GM12878 (cell line): ENCODE measurements around the gene CPNE4. TPM values are rescaled to one million over a fixed set of nuclear protein-coding genes. Genes with fewer than 3 reads are reported as not detected.
A peak's percentile ranks its signal among the peaks of the same experiment; 100 is the strongest.

Source experiments
- ATAC-seq: fragments of 200-7000 bp; cut with Tn5 transposase; 3 replicates; pipeline ENCODE4 v1.9.1; 2020; ENCODE audit warnings: mild to moderate bottlenecking, moderate library complexity
- BruUV-seq: library from RNA; stranded (reverse); fragments of 400-500 nt; replicated peaks from 2 replicates; lab custom pipeline; 2021; lab: Mats Ljungman, UMichigan
- CTCF ChIA-PET: fragments of 300-600 bp; sonication (Branson Sonifier 250); formaldehyde crosslinking; extraction: SDS; loops from one replicate; lab custom pipeline; 2021; ENCODE audit warnings: inconsistent platforms; lab: Yijun Ruan, JAX
- POLR2A ChIA-PET: fragments of 350-600 bp; formaldehyde crosslinking; extraction: SDS; loops from one replicate; lab custom pipeline; 2021; ENCODE audit warnings: inconsistent platforms; lab: Charles Lee
- RAD21 ChIA-PET: fragments of 300-600 bp; sonication (Branson Sonifier 250); formaldehyde crosslinking; loops from one replicate; lab custom pipeline; 2023; ENCODE audit warnings: antibody characterized with exemption; ENCODE audit not compliant: unreplicated experiment; lab: Charles Lee
- SMC1A ChIA-PET: fragments of 300-600 bp; sonication (Branson Sonifier 250); formaldehyde crosslinking; loops from one replicate; lab custom pipeline; 2023; ENCODE audit not compliant: unreplicated experiment, uncharacterized antibody; lab: Charles Lee
- DNase-seq: peaks from one replicate; pipeline ENCODE4 v3.0.0-alpha.2; 2011; ENCODE audit warnings: low read depth, low spot score
- FAIRE-seq: peaks from 3 replicates; lab custom pipeline; 2011; peaks lifted over from hg19 to GRCh38; lab: Jason Lieb, UNC
- H2AFZ ChIP-seq: 2 replicates; pipeline ENCODE4 v1.6.0; 2011; ENCODE audit warnings: low read depth, low read length, control low read depth; ENCODE audit not compliant: control insufficient read depth
- H3K27ac ChIP-seq: 2 replicates; pipeline ENCODE4 v1.5.1; 2011; ENCODE audit warnings: control low read depth; ENCODE audit not compliant: control insufficient read depth, insufficient read depth
- H3K27me3 ChIP-seq, 2 experiments: replicated peaks in 1 of 2; 2 replicates each; pipeline versions ENCODE4 v1.6.0 to v1.6.1; 2011; ENCODE audit warnings: low read length in 1 of 2; ENCODE audit not compliant: control insufficient read depth in 2 of 2, insufficient read depth in 2 of 2
- H3K36me3 ChIP-seq, 2 experiments: 2 replicates each; pipeline ENCODE4 v1.5.1; 2011; ENCODE audit warnings: low read length in 1 of 2; ENCODE audit not compliant: control insufficient read depth in 2 of 2, insufficient read depth in 2 of 2
- H3K4me1 ChIP-seq: 2 replicates; pipeline ENCODE4 v1.6.1; 2011; ENCODE audit warnings: mild to moderate bottlenecking, low read length, moderate library complexity, mixed read lengths; ENCODE audit not compliant: control insufficient read depth, insufficient read depth
- H3K4me2 ChIP-seq: 2 replicates; pipeline ENCODE4 v1.6.0; 2011; ENCODE audit warnings: control low read depth; ENCODE audit not compliant: control insufficient read depth, insufficient read depth
- H3K4me3 ChIP-seq: fragments of 200-600 bp; sonication (generic); 2 replicates; pipeline ENCODE4 v1.5.1; 2016
- H3K79me2 ChIP-seq: 2 replicates; pipeline ENCODE4 v1.6.0; 2011; ENCODE audit warnings: low read length; ENCODE audit not compliant: control insufficient read depth, insufficient read depth
- H3K9ac ChIP-seq: 2 replicates; pipeline ENCODE4 v1.8.0; 2011; ENCODE audit warnings: low read length, control low read depth, mixed read lengths; ENCODE audit not compliant: control insufficient read depth, insufficient read depth
- H3K9me3 ChIP-seq: replicated peaks from 3 replicates; pipeline ENCODE4 v1.5.1; 2011; ENCODE audit warnings: mild to moderate bottlenecking, low read length; ENCODE audit not compliant: control insufficient read depth, insufficient read depth
- H4K20me1 ChIP-seq: 2 replicates; pipeline ENCODE4 v1.6.0; 2011; ENCODE audit not compliant: control insufficient read depth, insufficient read depth
- CEBPB ChIP-seq, 2 experiments: fragments of 150-350 bp in 1 of 2; IDR thresholded peaks; 2 replicates each; pipeline ENCODE4 v1.6.1; 2012 to 2014; ENCODE audit warnings: low read depth in 2 of 2, low read length in 2 of 2, borderline replicate concordance in 1 of 2, inconsistent platforms in 1 of 2
- CHD1 ChIP-seq: IDR thresholded peaks from 2 replicates; pipeline ENCODE4 v1.6.1; 2012; ENCODE audit warnings: low read depth, low read length, improper control_type of control experiment
- CHD4 ChIP-seq: fragments of 200-600 bp; sonication (generic); IDR thresholded peaks from 2 replicates; pipeline ENCODE4 v1.6.1; 2016; ENCODE audit warnings: mild to moderate bottlenecking
- CREB1 ChIP-seq: IDR thresholded peaks from 2 replicates; pipeline ENCODE4 v1.6.1; 2012; ENCODE audit warnings: low read depth, mild to moderate bottlenecking, inconsistent platforms
- ETV6 ChIP-seq, 2 experiments: fragments of 450-650 bp in 1 of 2; IDR thresholded peaks in 1 of 2; conservative IDR thresholded peaks in 1 of 2; 2 replicates each; pipeline ENCODE4 v1.6.1; 2014; ENCODE audit warnings: antibody characterized with exemption in 1 of 2, borderline replicate concordance in 1 of 2, low read depth in 1 of 2, mild to moderate bottlenecking in 1 of 2, moderate library complexity in 1 of 2
- GABPA ChIP-seq: IDR thresholded peaks from 2 replicates; pipeline ENCODE4 v1.6.1; 2014; ENCODE audit warnings: antibody characterized with exemption, low read depth, mild to moderate bottlenecking, inconsistent platforms
- IKZF1 ChIP-seq: fragments of 450-650 bp; conservative IDR thresholded peaks from 2 replicates; pipeline ENCODE4 v1.6.1; 2017; ENCODE audit warnings: antibody characterized with exemption, mild to moderate bottlenecking
- IRF4 ChIP-seq: IDR thresholded peaks from 2 replicates; pipeline ENCODE4 v1.6.1; 2011; ENCODE audit warnings: low read depth, low read length
- JUNB ChIP-seq: IDR thresholded peaks from 2 replicates; pipeline ENCODE4 v1.6.1; 2016; ENCODE audit warnings: antibody characterized with exemption, mild to moderate bottlenecking
- LARP7 ChIP-seq: fragments of 450-650 bp; IDR thresholded peaks from 2 replicates; pipeline ENCODE4 v1.6.1; 2017; ENCODE audit warnings: mild to moderate bottlenecking
- NR2F1 ChIP-seq: fragments of 450-650 bp; conservative IDR thresholded peaks from 2 replicates; pipeline ENCODE4 v1.6.1; 2017; ENCODE audit warnings: mild to moderate bottlenecking
- PAX5 ChIP-seq: IDR thresholded peaks from 2 replicates; pipeline ENCODE4 v1.6.1; 2011; ENCODE audit warnings: low read depth, low read length, borderline replicate concordance
- PKNOX1 ChIP-seq: fragments of 450-650 bp; IDR thresholded peaks from 2 replicates; pipeline ENCODE4 v1.6.1; 2016; ENCODE audit warnings: mild to moderate bottlenecking
- POU2F2 ChIP-seq: IDR thresholded peaks from 3 replicates; pipeline ENCODE4 v1.6.1; 2011; ENCODE audit warnings: low read depth, mild to moderate bottlenecking, low read length, borderline replicate concordance
- RAD21 ChIP-seq: IDR thresholded peaks from 2 replicates; pipeline ENCODE4 v1.6.1; 2011; ENCODE audit warnings: mild to moderate bottlenecking, low read depth, low read length, moderate library complexity; ENCODE audit not compliant: insufficient read depth
- SIN3A ChIP-seq: IDR thresholded peaks from 2 replicates; pipeline ENCODE4 v1.6.1; 2012; ENCODE audit warnings: low read depth, low read length, improper control_type of control experiment
- ZNF217 ChIP-seq: fragments of 450-650 bp; IDR thresholded peaks from 2 replicates; pipeline ENCODE4 v1.6.1; 2017; ENCODE audit warnings: antibody characterized with exemption, mild to moderate bottlenecking
- ZNF384 ChIP-seq: IDR thresholded peaks from 2 replicates; pipeline ENCODE4 v1.6.1; 2012; ENCODE audit warnings: low read depth, mild to moderate bottlenecking, low read length, improper control_type of control experiment, borderline replicate concordance
- WGBS: methylation state at CpG from one replicate; pipeline ENCODE4 v1.1.6; 2016; ENCODE audit warnings: low lambda C conversion rate; ENCODE audit not compliant: insufficient replicate concordance, insufficient coverage; ENCODE audit errors: missing lambda C conversion rate; 5-methylcytosine and 5-hydroxymethylcytosine counted together
- in situ Hi-C: fragments of 300-500 bp; cut with MboI; formaldehyde crosslinking; loops from 9 replicates; pipeline ENCODE4 v1.14.3; 2018; ENCODE audit warnings: mixed read lengths
- intact Hi-C: fragments of 100-400 bp; cut with micrococcal nuclease; formaldehyde crosslinking; loops from one replicate; pipeline ENCODE4 v1.14.2; 2022; ENCODE audit not compliant: unreplicated experiment
- polyA plus RNA-seq, 11 experiments: library from polyadenylated mRNA; depleted of rRNA in 4 of 11; unstranded in 6 of 11; stranded (reverse) in 5 of 11; fragments of >200 nt; fragmentation: Nextera tagmentation in 4 of 11; fragmentation: Illumina TruSeq in 1 of 11; extraction: Ambion mirVana in 4 of 11; extraction: Trizol in 1 of 11; gene quantifications; 1 replicate in 1 of 11; 2 replicates in 10 of 11; pipeline versions ENCODE4 v1.2.1 to v1.2.3, GENCODE V29; 2011 to 2016; ENCODE audit warnings: inconsistent platforms in 2 of 11, missing spikeins in 2 of 11, low read depth in 1 of 11
- total RNA-seq, 4 experiments: library from RNA; depleted of rRNA in 3 of 4; stranded (reverse); fragments of >200 nt in 3 of 4; fragmentation: Illumina TruSeq in 1 of 4; extraction: Trizol in 1 of 4; gene quantifications; 2 replicates each; pipeline versions ENCODE4 v1.2.1 to v1.2.3, GENCODE V29; 2013 to 2021
- TF ChIP-seq, protein P1 (sequence below): IDR thresholded peaks from 2 replicates; pipeline ENCODE4 v1.6.1; 2011; ENCODE audit warnings: borderline replicate concordance, low read depth, mild to moderate bottlenecking, moderate library complexity, mixed read lengths, low read length; ENCODE audit not compliant: insufficient read depth; ENCODE audit errors: extremely low read length
- TF ChIP-seq, protein P2 (sequence below): fragments of 450-650 bp; IDR thresholded peaks from 2 replicates; pipeline ENCODE4 v1.6.1; 2018; ENCODE audit warnings: mild to moderate bottlenecking, low read depth, moderate library complexity; ENCODE audit not compliant: partially characterized antibody

CPNE4 gene
- total and polyA plus RNA-seq, 10 of the 15 experiments (the other 5 are each of a cell fraction or from before 2014, with no cell fraction given), result 0.17 to 1.9 (median 0.48) TPM; not detected in 1

- ChIA-PET POLR2A (no interaction called here), CTCF (interaction anchor here (0.8 to 2.7 kb wide), 12 partner anchors 9 to 315 kb away, joined by 3 to 24 read pairs (median 4); no protein-coding TSS in a partner anchor), RAD21 (interaction anchor here (0.9 to 3.4 kb wide), 4 partner anchors 10 to 165 kb away, joined by 4 to 25 read pairs (median 6); no protein-coding TSS in a partner anchor), SMC1A (interaction anchor here (0.6 to 1.5 kb wide), 11 partner anchors 9 to 320 kb away, joined by 3 to 13 read pairs (median 4); partner anchors contain the start of gene CPNE4)
- peak overlapping the region; percentile 21 for H3K4me2 ChIP-seq
- intact Hi-C loops, result loop anchor here (2.0 to 10.0 kb wide), 5 partner anchors 16 to 680 kb away; no protein-coding TSS in a partner anchor
- no peak overlapping the region for H2AFZ ChIP-seq
- no peaks in the 10 kb centered on the region for H3K36me3 ChIP-seq
- in situ Hi-C loops, result no loop called here
- DNase-seq (peak; percentile 71), ATAC-seq (peak; percentile 73), FAIRE-seq (peak; percentile 74)
- H4K20me1 ChIP-seq, result no peaks in the 10 kb centered on the region
- H3K27me3 ChIP-seq, result no peaks in the 10 kb centered on the region
- peak overlapping the region; percentile 23; the same call in 1 of the 2 replicates for H3K27ac ChIP-seq
- H3K79me2 ChIP-seq, result no peaks in the 10 kb centered on the region
- no peaks in the 10 kb centered on the region for H3K9me3 ChIP-seq
- peaks cover 47% of the 10 kb centered on the region for H3K4me1 ChIP-seq
- no TSS peak for BruUV-seq
- WGBS, result 0% methylated on average over 1 of the region's 1 CpG
- H3K4me3 ChIP-seq, result no peak overlapping the region
- H3K9ac ChIP-seq, result no peak overlapping the region
- TF ChIP-seq NR2F1 (peak; percentile 74), RAD21 (peak; percentile 20; the same call in 1 of the 2 replicates), ZNF217 (0 out of 2 replicates have a peak, but pooled peaks have one; percentile 49), IKZF1 (peak; percentile 68), ETV6 (conservative IDR thresholded peaks at IDR 0.05 in 1 of 2, IDR thresholded peaks at IDR 0.05 in 1 of 2; ENCODE audit: borderline replicate concordance in 1 of 2, low read depth in 1 of 2) (peak in 1 of 2 experiments; percentile 95; a peak in 2 of 4 replicates), SIN3A (no peak), ZNF384 (no peak), JUNB (peak; percentile 94), LARP7 (no peak), CREB1 (peak; percentile 82), CHD4 (no peak), PKNOX1 (peak; percentile 67), CEBPB (IDR thresholded peaks at IDR 0.05; ENCODE audit: borderline replicate concordance in 1 of 2, low read depth in 2 of 2, low read length in 2 of 2) (peak in 1 of 2 experiments; percentile 92; a peak in 3 of 4 replicates), GABPA (peak; percentile 65), POU2F2 (peak; percentile 59; the same call in 1 of the 3 replicates), PAX5 (peak; percentile 65; the same call in 1 of the 2 replicates), IRF4 (peak; percentile 87), CHD1 (no peak)
- TF ChIP-seq, protein P1, sequence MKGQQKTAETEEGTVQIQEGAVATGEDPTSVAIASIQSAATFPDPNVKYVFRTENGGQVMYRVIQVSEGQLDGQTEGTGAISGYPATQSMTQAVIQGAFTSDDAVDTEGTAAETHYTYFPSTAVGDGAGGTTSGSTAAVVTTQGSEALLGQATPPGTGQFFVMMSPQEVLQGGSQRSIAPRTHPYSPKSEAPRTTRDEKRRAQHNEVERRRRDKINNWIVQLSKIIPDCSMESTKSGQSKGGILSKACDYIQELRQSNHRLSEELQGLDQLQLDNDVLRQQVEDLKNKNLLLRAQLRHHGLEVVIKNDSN, result no peak
- TF ChIP-seq, protein P2, sequence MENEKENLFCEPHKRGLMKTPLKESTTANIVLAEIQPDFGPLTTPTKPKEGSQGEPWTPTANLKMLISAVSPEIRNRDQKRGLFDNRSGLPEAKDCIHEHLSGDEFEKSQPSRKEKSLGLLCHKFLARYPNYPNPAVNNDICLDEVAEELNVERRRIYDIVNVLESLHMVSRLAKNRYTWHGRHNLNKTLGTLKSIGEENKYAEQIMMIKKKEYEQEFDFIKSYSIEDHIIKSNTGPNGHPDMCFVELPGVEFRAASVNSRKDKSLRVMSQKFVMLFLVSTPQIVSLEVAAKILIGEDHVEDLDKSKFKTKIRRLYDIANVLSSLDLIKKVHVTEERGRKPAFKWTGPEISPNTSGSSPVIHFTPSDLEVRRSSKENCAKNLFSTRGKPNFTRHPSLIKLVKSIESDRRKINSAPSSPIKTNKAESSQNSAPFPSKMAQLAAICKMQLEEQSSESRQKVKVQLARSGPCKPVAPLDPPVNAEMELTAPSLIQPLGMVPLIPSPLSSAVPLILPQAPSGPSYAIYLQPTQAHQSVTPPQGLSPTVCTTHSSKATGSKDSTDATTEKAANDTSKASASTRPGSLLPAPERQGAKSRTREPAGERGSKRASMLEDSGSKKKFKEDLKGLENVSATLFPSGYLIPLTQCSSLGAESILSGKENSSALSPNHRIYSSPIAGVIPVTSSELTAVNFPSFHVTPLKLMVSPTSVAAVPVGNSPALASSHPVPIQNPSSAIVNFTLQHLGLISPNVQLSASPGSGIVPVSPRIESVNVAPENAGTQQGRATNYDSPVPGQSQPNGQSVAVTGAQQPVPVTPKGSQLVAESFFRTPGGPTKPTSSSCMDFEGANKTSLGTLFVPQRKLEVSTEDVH, result no peak
These were observed 320.1 kb downstream of the CPNE4 start for GRCh38 chr3:131714585-131715220.
